NOMO-1 (cell line): ENCODE results near the gene ITGB5.

ENCODE experiments used
- DNase-seq, 2 experiments: peaks; one replicate each; lab custom pipeline; 2025; ENCODE audit not compliant: unreplicated experiment in 2 of 2; lab: John Stamatoyannopoulos, UW

Gene ITGB5

GRCh38 chr3:124867511-124867910 is 19.7 kb downstream of the ITGB5 start:
- no peak for DNase-seq

DNA sequence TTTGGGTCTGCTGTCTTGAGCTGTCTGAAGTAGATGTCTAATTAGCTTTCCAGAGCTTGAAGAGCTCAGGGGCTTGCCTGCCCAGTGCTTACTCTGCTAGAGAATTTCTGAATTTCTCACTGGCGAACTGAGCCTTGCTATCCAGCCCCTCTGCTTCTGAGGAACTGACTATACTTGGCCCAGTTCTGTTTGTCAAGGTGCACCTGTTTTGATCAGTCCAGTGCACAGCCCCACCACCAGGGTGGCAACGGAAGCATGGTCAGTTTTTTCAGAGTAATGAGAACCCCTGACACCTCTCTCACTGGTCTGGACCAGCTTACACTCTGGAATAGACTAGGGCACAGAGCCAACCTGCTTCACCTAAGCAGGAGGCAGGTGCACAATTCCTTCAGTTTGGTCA is 25.2 kb downstream of the ITGB5 start:
- DNase-seq: no peak

DNA sequence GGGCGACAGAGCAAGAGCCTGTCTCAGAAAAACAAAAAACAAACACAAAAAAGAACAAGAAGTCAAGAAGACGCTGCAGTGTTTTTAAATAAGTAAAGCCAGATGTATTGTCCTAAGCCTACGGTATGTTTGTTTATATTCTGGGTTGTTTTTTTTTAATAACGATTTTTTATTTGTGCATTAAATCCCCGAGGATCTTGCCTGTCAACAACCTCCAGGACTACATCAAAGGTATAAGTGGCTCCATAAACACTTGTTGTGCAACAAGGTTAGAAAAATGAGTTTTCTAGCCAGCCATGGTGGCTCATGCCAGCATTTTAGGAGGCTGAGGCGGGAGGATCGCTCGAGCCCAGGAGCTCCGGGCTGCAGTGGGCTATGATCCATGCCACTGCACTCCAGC is 26.1 kb downstream of the ITGB5 start:
- no peak for DNase-seq

GRCh38 chr3:124860599-124860998 is 26.6 kb downstream of the ITGB5 start:
- no peak for DNase-seq

GRCh38 chr3:124859025-124859424 is 28.1 kb downstream of the ITGB5 start:
- no peak for DNase-seq

DNA sequence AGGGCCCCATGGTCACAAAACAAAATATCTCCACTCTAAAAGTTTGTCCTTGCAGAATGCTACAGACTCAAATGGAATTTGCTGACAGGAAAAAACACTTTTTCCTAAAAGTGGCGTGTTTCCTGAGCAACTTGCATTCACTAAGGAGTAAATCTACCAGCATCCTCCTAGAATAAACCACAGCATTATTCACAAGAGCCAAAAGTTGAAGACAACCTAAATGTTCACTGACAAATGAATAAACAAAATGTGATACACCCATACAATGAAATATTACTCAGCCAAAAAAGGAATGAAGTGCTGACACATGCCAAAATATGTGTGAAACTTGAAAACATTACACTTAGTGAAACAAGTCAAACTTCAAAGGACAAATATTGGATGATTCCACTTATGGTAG is 28.9 kb downstream of the ITGB5 start:
- no peak for DNase-seq

DNA sequence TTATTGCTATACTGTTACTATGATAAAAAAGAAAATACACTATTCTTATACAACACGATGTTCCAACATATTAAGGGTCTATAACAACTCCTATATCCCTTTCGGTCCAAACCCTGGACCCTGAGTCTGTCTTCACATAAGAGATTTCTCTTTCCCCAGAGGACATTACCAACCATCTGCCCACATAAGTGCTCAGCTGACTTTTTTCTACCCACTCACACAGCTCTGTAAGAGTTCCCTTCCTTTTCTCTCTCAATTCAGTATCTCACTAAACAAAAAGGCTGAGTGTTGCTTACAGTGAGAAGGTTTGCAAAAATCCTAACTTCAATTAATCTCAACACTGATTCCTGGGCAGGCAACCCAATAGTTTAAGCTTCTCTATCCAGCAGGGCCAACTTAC is 30.5 kb downstream of the ITGB5 start:
- no peak for DNase-seq

DNA sequence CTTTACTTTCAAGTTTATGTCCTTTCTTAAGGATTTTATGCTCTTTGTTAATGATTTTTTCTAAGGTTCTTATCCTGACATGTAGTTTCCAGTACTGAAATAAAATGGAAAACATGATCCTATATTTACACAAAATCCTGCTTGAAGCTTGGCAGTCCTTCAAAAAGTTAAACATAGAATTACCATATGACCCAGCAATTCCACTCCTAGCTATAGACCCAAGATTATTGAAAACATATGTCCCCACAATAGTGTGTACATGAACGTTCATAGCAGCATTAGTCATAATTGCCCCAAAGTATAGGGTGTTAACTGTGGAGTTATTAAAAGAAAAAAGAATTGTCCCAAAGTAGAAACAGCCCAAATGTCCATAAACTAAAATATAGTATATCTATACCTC is 33.2 kb downstream of the ITGB5 start:
- DNase-seq: no peak

GRCh38 chr3:124853446-124853845 is 33.7 kb downstream of the ITGB5 start:
- no peak for DNase-seq

DNA sequence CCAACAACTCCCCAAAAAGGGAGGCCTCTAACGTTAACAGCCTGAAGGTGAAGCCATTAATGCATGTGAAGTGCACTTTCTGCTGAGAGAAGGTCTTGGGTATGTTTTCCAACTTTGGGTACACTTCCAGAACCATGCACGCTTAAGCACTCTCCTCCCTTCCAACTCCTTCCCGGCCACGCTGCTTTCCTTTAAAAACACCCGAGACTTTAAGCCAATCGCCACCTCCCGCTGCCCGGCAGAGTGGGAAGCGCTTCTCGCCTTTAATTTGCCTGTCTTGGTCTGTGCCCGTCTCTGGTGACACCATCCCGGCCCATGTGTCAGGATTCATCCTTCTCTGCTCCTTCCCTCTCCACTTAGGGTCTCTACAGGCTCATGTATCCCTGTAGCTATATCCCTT is 35.3 kb downstream of the ITGB5 start:
- no peak for DNase-seq

DNA sequence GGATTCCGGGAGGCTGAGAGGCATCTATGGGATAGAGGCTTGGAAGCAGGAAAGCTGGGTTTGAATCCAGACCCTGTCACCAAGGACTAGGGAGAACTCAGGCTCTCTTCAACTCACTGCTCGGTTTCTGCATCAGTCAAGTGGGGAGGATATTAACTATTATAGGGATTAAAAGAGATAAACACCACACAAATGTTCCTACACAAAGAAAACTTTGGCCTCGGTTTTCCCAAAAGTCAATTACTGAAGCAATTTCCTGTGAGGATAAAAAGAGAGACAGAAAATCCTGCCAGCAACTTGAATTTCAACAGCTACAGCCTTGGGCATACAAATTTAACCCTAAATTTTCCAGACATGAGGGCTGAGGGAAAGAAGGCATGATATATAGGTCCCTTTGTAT is 36.0 kb downstream of the ITGB5 start:
- DNase-seq: no peak

DNA sequence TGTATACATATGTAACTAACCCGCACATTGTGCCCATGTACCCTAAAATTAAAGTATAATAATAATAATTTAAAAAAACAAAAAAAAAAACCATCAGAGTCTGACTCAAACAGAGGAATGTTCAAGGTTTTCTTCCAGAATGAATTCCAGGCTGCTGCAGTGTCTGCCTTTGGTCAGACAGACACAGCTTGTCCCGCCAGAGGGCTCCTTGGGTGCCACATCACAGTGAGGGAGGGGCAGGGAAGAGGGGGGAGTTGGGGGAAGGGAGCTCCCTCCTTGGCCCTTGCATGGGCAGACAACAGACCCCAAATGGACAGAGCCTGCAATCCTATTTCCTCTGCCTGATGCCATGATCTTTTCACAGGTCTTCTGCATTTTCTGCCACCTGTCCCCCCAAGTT is 36.5 kb downstream of the ITGB5 start:
- no peak for DNase-seq

- DNase-seq: no peak
Measured at GRCh38 chr3:124850212-124850611, 37.0 kb downstream of the ITGB5 start.

- DNase-seq: no peak
Measured at GRCh38 chr3:124848300-124848699, 38.9 kb downstream of the ITGB5 start.

- no peak for DNase-seq
Measured at GRCh38 chr3:124847863-124848262, 39.3 kb downstream of the ITGB5 start.

DNA sequence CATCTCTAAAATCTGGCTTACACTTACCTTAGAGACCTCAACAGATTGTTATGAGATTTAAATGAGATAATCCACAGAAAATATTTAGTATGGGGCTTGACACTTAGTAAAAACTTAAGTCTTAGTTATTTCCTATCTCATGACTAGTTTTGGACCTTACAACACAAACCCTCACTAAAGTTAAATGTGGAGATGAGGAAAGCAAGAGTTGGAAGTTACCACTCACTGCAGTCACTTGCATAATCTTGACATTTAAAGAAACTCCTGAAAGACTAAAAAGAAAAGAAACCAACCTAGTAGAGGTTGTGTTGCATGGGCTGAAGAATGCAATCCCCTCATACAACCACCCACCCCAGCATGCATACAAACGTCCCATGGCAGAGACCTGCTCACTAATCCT is 40.1 kb downstream of the ITGB5 start:
- no peak for DNase-seq

- no peak for DNase-seq
Measured at GRCh38 chr3:124846189-124846588, 41.0 kb downstream of the ITGB5 start.

DNA sequence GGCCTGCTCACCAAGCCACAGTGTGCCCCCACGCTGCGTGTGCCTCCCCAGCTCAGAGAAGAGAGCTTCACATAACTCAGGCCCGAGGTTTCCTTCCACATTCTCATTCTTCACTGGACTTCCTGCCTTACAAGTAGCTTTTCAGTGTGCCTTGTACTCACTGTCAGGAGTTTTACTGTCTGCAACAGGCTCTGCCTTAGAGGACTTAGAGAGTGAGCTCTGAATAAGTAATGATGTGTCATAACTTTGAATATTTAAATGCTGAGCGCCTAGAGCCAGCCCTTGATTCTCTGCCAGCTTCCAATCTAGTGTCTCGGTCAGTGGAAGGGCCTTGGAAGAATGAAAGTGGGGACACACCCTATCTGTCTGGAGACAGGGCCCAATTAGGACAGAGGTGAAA is 41.8 kb downstream of the ITGB5 start:
- DNase-seq: no peak

- no peak for DNase-seq
Measured at GRCh38 chr3:124843506-124844177, 43.5 kb downstream of the ITGB5 start.

DNA sequence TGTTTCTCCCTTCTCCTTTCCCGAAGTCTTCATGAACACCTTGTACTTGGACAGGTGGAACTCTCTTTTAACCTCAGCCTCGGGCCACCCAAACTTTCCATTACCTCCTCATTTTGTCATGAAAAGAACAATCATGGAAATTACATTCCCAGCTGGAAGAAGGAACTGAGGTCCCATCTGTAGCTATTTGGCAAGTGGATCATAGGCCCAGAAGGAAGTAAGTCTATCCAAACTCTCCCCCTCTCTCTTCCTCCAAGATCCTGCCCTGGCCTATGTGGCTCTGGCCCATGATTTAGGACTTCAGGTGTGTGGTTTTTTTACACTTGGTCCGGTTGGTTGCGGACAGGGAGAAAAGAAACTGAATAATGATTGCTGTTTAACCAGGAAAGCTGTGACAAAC is 44.1 kb downstream of the ITGB5 start:
- no peak for DNase-seq

- DNase-seq: no peak
Measured at GRCh38 chr3:124841517-124841916, 45.6 kb downstream of the ITGB5 start.

GRCh38 chr3:124840331-124840730 is 46.8 kb downstream of the ITGB5 start:
- DNase-seq: no peak

GRCh38 chr3:124839896-124840295 is 47.3 kb downstream of the ITGB5 start:
- no peak for DNase-seq
